GM10266 (cell line): ENCODE results near the gene PRKN.
"Not testable (repeated sequence)": the region's sequence is repeated elsewhere in the genome, so short reads cannot be mapped to it uniquely, and the experiment has no call there.

Source experiments
- DNase-seq: peaks from one replicate; pipeline ENCODE4 v3.0.0; 2012; ENCODE audit errors: extremely low spot score
- TF ChIP-seq, protein P1 (sequence below): IDR thresholded peaks from 2 replicates; pipeline ENCODE4 v1.5.1; 2012; ENCODE audit warnings: mild to moderate bottlenecking, low read depth; ENCODE audit not compliant: control insufficient read depth, insufficient read depth; ENCODE audit errors: missing control alignments

PRKN gene

DNA sequence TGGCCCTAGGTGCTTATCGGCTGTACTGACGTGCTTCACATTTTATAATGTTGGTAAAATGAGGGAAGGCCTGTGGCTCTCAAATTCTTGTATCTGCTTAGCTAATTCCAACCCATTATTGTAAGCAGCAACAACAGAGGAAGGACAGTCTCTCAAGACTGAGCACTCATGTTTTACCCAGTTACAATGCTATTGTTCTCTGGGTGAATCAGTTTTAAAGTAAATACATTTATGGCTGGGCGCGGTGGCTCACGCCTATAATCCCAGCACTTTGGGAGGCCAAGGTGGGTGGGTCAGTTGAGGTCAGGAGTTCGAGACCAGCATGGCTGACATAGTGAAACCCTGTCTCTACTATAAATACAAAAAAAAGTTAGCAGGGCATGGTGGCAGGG, 194.6 kb downstream of the PRKN start:
- no peak for DNase-seq
- TF ChIP-seq, protein P1, sequence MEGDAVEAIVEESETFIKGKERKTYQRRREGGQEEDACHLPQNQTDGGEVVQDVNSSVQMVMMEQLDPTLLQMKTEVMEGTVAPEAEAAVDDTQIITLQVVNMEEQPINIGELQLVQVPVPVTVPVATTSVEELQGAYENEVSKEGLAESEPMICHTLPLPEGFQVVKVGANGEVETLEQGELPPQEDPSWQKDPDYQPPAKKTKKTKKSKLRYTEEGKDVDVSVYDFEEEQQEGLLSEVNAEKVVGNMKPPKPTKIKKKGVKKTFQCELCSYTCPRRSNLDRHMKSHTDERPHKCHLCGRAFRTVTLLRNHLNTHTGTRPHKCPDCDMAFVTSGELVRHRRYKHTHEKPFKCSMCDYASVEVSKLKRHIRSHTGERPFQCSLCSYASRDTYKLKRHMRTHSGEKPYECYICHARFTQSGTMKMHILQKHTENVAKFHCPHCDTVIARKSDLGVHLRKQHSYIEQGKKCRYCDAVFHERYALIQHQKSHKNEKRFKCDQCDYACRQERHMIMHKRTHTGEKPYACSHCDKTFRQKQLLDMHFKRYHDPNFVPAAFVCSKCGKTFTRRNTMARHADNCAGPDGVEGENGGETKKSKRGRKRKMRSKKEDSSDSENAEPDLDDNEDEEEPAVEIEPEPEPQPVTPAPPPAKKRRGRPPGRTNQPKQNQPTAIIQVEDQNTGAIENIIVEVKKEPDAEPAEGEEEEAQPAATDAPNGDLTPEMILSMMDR, result no peak

DNA sequence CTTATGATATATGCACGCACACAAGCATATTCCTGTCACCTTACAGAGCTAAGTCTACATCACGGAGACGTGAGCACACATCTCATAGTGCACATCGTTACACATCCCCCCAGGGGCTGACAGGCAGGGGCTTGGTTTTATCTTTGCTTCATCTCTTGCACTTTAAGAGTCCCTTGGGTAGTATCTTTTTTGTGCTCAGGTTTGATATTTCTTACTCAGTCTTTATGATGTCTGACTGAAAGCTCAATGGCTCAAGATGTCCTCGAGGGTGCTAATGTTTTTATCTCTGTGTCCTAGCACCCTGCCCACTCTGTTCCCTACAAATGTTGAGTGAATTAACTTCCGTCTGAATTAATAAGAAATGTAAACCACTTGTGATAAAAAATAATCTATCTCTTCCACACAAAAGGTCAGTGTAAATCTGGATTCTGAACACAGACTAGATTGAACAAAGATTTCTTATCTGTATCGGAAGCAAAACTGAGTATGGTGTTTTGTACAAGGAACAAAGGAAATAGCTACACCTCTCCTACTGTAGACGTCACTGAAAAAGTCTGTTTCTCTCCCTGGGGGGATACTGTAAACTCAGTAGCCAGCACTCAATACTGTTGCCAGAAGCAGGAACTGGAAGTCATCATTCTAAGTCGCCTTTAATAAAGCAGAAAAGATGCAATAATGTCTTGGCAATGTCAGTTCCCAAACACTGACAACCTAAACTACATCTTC, 195.1 kb downstream of the PRKN start:
- DNase-seq, result no peak
- TF ChIP-seq, protein P1, result no peak

DNA sequence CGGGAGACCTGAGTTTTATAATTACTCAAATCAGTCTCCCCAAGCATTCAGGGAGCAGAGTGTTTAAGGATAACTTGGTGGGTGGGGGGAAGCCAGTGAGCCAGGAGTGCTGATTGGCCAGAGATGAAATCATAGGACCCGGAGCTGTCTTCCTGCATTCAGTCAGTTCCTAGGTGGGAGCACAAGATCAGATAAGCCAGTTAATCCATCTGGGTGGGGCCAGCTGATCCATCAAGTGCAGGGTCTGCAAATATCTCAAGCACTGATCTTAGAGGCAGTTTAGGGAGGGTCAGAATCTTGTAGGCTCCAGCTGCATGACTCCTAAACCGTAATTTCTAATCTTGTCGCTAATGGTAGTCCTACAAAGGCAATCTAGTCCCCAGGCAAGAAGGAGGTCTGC, 196.2 kb downstream of the PRKN start:
- DNase-seq, result not testable (repeated sequence)

DNA sequence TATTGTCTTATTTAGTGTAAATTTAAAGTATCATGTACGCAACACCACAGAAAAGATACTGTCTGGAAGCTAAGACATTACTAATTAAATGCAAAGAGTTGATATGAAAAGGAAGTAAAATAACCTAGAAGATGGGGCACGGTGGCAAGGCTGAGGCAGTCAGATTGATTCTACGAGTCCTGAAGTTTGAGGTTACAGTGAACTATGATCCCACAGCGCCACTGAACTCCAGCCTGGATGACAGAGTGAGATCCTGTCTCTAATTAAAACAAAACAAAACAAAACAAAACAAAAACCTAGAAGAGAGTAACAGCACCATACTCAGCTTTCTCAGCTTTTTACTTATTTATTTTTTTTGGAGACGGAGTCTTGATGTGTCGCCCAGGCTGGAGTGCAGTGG, 199.0 kb downstream of the PRKN start:
- TF ChIP-seq, protein P1, result no peak
- DNase-seq, result no peak

DNA sequence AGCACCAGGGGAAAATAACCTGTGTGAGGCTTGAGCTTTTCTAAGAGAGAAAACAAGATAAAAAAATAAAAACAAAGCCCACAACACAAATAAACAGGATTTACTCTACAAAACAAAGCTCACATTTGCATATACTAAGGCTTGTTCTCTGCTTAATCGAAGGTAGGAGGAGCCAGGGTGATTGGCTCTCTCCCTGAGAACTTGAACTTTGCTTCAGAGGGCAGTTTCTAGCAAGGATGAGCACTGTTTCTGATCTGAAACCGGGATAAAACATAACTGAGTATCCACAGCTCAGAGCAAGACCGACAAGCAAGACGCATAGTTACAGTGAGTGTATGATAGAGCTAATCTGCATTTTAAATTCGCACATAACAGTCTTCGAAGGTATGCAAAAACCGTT, 200.6 kb downstream of the PRKN start:
- DNase-seq, result no peak
- TF ChIP-seq, protein P1, result no peak

DNA sequence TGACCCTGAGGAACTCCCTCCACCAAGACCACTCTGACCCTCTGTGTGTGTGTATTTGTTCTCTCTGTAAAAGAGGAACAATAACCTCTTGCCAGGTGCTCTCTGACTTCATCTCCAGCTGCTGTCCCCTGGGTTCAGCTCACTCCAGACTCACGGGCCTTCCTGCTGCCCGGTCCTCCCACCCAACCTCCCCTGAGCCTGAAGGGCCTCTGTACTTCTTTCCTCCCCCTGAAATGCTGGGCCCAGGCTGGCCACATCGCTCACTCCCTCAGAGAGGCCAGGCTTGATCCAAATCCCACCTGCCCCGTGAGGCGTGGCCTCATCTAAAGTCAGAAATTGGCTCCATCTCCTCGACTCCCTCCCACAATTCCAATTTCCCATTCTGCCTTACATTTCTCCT, 202.4 kb downstream of the PRKN start:
- TF ChIP-seq, protein P1, result no peak
- no peak for DNase-seq

DNA sequence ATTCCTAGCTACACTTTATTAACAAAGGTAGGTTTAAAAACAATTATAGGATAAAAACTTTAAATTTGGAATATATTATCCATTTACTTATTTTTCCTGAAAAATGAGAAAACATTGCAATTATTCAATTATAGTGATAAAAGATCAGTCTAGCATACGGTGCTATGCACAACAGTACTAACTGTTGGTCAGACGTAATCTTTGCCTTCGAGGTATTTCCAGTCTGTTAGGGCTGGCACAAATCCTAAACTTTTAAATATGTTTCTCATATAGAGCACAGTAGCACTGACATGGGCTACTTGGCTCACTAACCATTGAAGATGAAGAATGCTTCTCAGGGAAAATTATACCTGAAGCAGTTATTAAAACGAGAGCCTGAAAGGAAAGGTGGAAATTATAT, 214.8 kb downstream of the PRKN start:
- no peak for DNase-seq
- TF ChIP-seq, protein P1, result no peak

DNA sequence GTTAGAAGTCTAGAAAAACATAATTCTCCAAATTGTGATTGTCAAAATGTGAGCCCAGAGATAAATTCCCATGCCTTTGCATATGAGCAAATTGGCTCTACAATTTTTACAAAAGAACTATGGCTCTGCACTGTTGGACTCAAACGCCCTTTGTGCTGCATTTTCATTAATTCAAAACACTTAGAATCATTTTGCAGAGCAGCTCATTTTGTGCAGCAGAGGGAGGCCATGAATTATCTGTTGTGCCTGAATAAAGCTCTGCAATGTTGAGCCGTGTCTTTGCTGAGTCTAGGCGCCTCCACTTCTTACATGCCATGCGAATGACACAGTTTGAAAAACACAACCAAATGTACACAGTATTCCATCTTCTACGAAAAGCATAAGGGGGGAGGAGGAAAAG, 230.2 kb downstream of the PRKN start:
- no peak for DNase-seq
- TF ChIP-seq, protein P1, result no peak
